Measurements from ENCODE around the gene CADM2.

Gene CADM2

DNA sequence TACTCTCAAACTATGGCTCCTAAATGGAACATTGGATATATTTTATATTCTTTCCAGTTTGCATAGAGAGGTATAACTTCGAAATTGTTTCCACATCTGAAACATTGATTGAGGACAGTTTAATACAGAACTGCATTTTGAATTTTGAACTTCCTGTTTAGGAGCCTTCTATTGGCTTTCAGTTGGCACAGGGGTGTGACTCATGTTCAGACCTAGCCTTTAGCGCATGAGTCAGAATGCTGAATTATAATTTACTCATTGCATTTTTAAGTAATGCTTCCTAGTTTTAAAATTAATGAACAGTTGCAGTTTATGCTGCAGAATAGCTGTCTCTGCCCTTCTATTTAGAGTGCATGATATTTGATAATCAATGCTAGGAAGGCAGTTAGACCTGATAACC lies 751.7 kb downstream of the CADM2 start:
- TF ChIP-seq, protein P1, sequence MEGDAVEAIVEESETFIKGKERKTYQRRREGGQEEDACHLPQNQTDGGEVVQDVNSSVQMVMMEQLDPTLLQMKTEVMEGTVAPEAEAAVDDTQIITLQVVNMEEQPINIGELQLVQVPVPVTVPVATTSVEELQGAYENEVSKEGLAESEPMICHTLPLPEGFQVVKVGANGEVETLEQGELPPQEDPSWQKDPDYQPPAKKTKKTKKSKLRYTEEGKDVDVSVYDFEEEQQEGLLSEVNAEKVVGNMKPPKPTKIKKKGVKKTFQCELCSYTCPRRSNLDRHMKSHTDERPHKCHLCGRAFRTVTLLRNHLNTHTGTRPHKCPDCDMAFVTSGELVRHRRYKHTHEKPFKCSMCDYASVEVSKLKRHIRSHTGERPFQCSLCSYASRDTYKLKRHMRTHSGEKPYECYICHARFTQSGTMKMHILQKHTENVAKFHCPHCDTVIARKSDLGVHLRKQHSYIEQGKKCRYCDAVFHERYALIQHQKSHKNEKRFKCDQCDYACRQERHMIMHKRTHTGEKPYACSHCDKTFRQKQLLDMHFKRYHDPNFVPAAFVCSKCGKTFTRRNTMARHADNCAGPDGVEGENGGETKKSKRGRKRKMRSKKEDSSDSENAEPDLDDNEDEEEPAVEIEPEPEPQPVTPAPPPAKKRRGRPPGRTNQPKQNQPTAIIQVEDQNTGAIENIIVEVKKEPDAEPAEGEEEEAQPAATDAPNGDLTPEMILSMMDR (IDR thresholded peaks at IDR 0.05): no peak

DNA sequence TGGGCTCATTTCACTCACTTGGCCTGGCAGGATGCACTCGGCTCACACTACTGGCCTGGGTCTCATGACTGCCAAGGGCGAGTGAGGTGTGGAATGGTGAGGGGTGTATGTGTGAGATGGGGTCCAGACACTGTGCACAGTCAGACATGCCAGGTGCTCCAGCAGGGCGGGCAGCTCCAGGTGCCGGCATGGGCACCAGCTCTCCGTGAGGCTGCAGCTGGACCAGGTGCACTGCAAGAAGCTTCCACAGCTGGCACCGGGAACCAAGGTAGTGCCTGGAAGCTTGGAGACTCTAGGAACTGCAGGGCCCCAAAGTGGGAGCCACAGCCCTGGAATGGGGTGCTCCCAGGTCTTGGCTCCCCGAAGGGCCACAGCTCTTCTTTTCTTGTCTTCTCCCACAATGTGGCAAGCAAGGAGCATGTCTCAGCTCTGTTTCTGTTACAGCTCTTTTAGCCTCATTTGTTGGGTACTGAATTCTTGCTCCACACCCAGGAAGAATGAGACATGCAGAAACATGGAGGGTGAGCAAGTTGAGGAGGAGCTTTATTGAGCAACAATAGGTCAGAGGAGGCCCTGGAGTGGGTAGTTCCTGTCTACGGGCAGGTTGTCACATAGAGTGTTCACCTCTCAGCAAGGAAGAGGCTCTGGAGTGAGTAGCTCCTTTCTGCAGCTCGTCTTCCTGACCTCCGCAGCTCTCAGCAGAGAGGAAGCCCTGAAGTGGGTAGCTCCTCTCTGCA lies 762.8 kb downstream of the CADM2 start:
- TF ChIP-seq, protein P1 (IDR thresholded peaks at IDR 0.05): no peak

DNA sequence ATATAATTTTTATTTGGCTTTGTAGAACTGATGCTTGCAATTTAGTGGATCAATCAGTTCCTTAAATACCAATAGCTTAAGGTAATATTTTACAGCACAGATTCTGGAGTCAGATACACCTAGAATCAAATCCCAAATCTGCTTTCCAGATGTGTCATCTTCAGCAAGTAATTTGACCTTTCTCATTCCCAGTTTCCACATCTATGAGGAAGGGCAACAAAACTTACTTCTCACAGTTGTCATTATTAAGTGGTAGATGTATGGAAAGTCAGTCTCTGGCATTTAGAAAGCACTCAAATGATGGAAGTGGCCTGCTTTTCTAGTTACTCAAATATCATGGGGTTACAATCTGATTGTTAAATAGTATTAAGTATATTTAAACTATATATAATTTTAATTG lies 767.0 kb downstream of the CADM2 start:
- TF ChIP-seq, protein P1 (IDR thresholded peaks at IDR 0.05): no peak

DNA sequence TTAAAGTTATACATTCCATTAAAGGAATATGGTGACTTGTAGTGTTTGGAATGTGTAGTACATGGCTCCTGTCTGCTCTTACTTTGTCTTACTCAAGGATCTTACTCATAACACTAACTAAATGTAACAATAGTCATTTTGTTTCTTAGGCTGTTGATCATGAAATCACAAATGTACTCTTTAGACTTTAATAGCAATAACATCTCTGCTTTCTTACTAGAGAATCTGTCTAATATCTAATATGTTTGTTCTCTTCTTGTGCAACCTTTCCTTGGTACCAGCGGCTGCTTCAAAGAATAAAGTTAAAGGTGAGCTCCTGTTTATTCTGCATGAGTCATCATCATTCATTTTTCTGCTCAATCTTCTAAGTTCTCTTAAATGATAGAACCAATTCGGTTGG lies 767.5 kb downstream of the CADM2 start:
- TF ChIP-seq, protein P1 (IDR thresholded peaks at IDR 0.05): no peak

DNA sequence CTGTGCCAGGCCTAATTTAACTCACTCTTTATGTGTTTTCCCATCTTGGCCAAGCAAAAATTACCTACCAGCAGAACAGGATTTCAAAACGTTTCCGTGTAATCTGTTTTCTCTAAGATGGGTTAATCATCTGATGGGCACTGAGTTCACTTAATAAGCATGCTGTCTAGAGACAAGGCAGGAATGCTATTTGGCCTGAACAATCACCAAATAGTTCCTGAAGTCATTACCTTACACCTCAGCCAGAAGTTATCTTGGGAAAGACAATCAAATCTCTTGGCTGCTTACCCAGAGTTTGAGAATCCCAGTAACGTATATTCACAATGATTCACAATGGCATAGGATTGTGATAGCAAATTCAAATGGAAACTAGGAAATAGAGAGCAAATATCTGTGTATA lies 779.1 kb downstream of the CADM2 start:
- TF ChIP-seq, protein P1 (IDR thresholded peaks at IDR 0.05): no peak

DNA sequence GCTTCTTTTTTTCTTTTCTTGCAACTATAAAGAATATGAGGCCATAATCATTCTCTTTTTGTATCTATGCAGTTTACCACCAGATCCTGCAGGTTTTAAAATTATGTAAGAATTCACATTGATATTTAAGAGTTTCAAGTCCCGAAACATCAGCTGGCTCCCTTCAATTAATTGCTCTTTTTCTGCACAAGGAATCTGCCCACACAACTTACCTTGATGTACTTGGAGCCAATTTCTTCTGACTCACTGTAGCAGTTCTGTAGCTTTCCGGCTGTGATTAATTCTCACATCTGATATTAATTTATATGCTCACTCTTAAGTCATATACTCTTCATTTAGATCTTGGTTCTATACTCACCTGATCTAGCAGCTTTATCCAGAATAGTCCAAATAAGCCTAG lies 781.8 kb downstream of the CADM2 start:
- TF ChIP-seq, protein P1 (IDR thresholded peaks at IDR 0.05): no peak

DNA sequence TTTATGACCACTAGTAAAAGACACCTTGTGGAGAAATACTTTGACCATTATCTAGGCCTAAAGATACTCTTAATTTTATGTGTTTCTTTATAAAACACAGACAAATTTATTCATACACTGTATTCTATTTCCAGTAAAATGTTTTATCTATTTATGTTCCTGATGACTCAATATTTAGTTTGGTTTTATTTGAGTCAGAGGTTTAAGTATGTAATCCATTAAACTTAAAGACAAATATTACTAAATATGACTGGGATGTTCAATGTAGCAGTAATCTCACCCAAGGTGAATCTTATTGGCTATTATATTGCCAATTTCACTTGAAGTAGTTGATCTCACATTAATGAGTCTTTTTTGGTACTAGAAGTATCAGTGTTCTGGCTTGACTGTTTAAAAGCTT lies 799.7 kb downstream of the CADM2 start:
- TF ChIP-seq, protein P1 (IDR thresholded peaks at IDR 0.05): no peak

DNA sequence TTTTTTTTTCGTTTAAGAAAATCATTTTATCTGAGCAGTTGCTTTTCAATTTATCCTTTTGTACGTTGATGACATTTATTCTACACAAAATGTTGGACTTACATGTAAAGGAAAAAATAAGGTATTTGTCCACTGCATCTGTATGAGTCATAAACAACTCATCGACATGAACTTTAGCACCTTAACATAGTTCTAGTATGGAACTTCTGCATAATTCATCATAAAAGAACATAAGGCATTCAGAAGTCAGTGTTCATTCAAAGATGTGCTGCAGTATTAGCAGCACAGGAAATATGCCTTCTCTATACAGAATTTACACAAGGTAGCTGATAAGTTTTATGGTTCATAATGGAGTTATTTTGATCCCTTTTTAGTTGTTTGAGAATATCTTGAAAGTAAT lies 801.6 kb downstream of the CADM2 start:
- TF ChIP-seq, protein P1 (IDR thresholded peaks at IDR 0.05): no peak

Measured in LNCAP (cell line).